COLO668 (cell line): ENCODE data around the gene PIMREG.
"Not testable (repeated sequence)": the region's sequence is repeated elsewhere in the genome, so short reads cannot be mapped to it uniquely, and the experiment has no call there.

Source experiments
- DNase-seq: peaks from one replicate; lab custom pipeline; 2025; ENCODE audit not compliant: unreplicated experiment; lab: John Stamatoyannopoulos, UW

The PIMREG gene

DNA sequence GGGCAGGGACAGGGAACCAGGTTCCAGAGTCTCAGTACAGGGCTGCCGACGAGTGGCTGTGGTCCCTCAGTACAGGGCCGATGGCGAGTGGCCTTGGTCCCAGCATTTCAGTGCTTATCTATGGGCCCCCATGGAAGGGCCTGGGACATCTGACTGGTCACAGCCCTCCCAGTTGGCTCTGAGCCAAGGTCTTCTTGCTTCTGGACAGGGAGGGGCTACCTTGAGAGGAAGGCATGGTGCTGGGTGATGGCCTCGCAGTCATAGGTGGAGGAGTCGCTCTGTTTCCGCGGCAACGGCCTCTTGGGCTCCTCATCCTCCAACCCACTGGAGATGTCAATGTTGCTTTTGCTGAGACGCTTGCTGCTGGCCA, 32.5 kb downstream of the PIMREG start:
- DNase-seq, result no peak

DNA sequence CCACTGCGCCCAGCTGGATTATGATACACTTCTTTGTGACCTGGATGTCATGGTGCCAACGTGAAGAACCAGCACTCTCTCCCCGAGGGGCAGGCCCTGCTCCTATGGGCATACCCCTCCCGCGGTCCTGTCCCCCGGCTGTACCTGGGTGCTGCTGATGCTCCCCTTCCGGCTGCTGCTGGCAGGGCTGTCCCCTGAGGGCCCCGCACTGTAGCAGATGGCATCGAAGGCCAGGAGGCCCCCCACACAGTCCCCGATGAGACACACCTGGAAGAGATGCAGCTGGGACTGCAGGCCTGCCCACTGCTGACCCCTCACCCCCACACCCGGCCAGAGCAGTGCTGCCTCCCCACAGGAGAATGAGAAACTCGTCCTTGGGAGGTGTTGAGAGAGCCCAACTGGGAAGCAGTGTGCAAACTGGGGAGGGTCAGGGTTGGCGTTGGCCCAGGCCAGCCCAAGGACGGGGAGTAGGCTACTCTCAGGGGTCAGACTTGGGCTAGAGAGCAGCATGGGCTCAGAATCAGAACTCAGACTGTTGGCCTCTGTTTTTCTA, 33.7 kb downstream of the PIMREG start:
- DNase-seq, result no peak

DNA sequence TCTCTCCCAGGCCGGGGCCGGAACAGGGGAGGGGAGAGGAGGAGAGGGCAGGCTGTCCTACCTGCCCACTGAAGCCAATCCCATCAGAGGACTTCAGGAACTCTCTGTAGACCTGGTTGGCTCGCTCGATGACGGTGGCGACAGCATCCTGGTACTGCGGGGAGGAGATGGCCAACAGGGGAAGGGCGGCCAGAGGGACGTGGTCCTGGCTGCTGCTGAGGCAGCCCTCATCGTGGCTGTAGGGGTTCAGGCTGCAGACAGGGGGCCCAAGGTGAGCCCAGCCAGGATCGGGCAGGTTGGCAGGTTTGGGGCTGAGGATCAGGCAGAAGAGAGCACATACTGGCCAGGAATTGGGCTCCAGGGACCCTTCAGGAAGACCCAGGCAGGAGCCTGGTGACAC, 34.2 kb downstream of the PIMREG start:
- no peak for DNase-seq

DNA sequence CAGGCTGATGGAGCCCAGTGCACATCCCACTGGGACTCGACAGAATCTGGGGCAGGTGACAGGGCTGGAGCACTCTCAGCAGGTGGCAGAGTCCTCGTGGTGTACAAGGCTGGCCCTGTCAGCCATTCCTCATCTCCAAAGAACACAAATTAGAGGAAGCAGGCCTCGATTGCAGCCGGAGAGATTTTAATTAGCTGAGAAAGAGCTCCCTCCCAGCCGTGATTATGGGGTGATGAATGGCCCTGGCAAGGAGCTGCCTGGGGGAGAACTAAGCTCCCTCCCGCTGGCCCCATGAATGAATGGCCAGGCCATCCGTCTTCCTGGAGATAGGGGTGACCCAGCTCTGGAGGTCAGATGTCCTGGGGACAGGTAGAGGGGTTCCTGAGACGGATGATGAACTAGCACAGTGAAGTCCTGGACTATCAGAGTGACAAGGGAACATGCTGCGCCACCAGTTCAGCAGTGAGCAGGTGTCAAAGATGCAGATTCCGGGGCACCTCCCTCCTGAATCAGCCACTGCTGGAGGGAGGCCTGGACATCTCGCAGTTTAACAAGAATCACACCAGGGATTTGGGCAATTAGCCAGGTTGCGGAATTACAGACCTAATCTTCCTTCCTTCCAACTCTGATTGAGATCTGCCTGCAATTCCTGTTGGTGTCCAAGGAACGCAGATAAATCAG, 35.5 kb downstream of the PIMREG start:
- no peak for DNase-seq

DNA sequence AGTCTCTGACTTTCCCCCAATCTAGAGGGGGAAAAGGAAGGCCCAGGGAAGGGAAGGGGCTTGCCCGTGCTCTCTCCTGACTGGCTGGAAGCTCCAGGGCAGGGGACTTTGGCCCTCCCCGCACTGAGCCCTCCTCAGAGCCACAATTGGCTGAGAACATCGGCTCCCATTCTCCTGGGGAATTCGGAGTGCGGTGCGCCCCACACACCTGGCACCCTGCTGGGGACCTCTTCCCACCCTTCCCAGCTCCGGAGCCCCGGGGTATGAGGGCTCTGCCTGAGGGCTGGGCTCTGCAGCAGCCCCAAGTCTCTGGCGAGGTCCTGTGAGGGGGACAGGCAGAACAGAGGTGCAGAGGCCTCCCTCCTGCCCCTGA, 36.0 kb downstream of the PIMREG start:
- no peak for DNase-seq

DNA sequence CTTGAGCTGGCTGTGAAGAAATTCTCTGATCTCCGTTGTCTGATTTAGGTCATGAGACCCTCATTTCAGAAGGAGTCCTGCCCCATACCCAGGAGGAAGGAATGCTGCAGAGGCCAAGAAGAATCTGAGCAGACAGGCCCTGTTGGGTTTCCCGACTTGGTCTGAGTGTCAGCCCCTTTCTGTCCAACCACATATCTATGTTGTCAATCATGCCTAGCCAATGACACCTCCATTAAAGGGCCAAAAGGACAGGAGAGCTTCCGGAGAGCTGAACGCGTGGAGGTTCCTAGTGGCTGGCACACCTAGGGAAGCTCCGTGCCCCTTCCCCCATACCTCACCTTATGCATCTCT, 37.8 kb downstream of the PIMREG start:
- no peak for DNase-seq

DNA sequence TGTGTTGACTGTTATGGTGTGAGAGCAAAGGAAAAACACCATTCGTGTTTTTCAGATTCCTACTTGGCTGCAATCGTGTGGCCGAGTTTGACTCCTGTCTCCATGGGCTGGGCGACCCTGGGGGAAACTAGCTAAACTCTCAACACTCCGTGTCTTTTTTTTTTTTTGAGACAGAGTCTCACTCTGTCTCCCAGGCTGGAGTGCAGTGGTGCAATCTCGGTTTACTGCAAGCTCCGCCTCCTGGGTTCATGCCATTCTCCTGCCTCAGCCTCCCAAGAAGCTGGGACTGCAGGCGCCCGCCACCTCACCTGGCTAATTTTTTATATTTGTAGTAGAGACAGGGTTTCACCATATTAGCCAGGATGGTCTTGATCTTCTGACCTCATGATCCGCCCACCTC, 38.5 kb downstream of the PIMREG start:
- not testable (repeated sequence) for DNase-seq

DNA sequence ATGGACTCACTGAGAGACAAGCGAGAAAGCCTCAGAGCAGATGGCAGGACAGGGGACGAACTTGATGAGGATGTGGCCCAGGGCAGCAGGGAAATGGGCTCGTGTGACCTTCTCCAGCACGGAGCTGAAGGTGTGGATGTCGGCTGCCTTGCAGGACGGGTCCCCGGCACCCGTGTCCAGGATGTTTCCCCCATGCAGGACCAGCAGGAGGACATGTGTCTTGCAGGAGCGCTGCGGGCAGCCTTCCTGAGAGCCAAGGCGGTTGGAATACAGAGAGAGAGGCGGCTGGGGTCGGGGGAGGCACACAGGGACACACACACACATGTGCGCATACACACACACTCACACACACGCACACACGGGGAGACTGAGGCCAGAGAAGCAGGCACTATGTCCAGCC, 39.3 kb downstream of the PIMREG start:
- DNase-seq, result no peak

DNA sequence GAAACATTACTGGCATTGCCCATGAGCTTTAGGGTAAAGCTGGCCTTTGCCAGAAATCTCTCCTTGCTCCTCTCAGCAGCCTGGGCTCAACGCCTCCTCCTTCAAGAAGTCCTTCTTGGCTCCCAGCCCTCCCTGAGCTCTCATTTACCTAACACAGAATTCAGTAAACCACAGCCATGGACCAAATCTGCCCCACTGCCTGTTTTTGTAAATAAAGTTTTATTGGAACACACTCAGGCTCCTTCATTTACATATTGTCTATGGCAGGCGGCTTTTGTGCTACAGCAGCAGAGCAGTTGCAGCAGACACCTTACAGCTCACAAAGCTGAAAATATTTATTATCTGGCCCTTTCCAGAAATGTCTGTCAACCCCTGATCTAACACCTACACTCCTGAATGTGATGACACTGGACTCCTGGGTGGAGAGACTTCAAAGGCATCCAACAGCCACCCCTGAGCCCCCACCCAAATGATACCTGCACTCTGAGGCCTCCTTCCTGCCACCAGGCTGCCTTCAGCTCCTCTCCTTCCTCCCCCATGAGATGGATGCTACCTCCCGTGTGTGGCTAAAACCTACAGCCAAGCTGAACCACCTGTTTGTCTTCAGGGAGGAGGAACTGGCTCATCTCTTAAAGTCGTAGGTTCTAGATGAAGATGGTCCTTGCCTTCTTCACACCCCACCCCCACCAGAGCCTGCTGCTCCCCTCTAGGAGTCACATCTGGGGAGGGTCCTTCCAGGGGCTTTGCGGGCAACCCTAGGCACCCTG, 41.6 kb downstream of the PIMREG start:
- no peak for DNase-seq

DNA sequence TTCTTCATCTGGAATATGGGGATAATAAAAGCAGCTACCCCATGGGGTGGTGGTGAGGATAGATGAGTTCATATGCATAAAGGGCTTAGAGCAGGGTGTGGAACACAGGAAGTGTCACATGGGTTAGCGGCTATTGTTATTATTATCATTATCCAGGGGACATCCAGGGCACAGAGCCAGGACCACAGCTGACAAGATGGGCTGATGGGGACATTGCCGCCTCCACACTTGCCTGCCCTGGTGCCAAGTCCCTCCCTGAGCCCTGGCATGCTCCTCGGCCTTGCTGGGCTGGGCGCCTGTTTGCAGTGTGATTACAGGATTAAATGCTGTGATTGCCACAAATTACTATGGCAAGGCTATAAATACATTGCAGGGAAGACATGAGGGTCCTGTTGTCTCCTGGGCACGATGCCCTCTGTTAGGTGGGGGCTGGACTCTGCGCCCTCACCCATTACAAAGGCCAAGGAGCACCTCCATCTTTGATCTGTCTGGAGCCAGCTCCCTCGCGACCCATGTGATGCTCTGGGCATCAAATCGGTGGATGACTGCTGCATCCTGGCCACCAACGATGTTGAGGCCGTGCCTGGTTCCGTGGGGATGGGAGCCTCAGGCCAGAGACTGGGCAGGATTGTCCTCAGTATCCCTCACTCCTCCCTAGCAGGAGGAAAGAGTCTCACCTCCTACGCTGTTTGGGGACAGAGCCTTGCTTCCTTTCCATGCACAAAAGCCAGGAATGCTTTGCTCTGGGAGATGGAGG, 43.2 kb downstream of the PIMREG start:
- DNase-seq, result no peak

DNA sequence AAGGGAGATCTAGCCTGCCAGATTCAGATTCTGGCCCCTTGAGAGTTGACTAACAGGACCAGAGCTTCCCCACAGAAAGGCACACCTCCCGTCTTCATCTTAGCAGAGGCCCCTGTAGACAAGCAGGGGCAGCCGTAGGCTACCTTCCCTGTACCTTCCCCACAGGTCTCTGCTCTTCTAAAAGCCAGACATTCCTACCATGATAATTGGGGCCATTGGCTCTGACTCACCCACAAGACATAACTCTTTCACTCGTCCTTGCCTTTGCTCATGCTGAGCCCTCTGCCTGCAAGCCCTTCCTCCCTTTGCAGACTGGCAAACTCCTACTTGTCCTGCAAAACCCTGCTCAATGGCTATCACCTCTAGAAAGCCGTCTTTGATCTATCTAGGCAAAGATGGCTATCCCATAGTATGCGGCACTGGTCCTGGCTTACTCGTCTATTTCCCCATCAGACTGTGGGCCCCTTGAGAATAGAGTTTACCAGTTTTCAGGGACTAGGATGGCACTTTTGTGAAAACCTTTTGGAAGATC, 43.8 kb downstream of the PIMREG start:
- DNase-seq, result no peak

DNA sequence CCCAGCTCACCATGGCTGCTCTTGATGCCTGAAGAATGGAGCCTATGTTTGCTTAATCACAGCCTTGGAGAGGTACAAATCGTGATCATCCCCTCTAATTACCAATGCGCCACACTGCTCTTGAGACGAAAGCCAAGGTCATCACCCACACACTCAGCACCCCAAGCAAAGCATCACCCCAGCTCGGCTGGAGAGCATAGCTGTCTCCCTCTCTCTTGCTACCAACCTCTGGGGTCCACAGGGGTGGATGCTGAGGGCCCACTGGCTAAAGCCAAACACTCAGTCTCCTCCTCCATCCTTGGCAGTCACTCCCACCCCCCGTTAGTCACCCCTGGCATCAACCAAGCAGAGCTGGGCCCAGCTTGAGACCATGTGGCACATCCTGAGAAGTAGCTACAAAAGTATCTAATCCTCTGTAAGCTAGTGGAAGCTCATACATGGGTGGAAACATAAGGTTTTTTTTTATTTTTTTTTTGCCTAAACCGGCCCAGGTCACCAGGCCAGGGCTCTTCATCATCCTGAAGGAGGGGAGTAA, 44.8 kb downstream of the PIMREG start:
- DNase-seq, result no peak

DNA sequence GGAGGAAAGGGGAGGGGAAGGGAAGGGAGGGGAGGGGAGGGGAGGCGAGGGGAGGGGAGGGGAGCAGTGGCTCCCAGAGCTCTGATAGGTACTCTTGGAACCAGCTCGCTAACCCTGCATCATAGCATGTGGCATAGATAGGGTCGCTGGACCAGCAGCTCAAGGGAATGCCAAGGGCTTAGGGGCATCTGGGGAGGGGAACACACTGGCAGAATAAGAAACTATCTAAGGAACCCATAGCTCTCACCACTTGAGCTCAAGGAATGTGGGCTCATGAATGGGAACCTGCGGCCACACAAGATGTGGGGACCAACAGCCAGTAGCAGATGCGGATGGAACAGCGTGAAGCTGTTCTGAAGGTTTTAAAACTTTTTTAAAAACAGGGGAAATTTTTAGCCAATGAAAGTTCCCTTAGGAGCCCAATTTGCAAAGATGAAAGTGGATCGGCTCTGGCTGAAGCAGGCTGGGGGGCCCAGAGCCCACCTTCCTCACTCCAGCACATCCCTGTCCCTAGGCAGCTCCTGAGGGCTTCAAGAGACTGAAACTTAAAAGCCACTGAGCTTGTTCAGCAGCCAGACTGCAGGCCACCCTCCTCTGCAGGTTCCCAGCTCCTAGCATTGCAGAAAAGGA, 46.9 kb downstream of the PIMREG start:
- DNase-seq, result no peak

DNA sequence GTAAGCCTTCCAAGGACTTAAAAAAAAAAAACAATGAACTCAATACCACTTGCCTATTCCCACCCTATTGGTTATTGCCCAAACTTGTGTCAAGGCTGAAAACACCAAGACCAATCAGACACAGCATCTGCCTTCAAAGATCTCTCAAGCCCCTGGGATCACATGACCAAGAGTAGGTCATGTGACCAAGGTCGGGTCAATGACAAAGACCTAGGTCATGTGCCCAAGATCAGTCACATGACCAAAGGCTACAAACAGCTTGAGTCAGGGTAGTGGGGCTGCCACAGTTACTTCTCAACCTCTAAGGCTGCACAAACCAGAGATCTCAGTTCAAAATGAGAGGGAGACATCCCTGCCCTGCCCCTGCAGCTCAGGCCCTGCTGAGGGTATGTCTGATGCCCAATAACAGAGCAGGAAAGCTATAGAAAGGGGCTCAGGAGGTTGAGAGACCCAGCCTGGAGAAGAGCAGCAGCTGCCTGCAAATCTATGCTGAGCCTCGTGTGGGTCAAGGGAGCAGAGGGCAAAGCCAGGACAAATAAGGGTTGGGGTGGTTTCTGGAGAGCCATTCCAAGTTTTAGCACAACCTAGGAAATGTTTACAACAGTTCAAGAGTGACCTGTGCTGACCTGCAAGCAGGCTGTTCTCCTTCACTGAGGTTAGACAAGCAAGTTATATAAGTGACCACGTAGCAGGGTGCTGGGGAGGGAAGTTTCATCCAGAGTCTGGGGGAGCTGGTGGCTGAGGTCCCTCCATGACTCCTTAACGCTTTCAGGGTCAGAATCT, 48.8 kb downstream of the PIMREG start:
- no peak for DNase-seq

DNA sequence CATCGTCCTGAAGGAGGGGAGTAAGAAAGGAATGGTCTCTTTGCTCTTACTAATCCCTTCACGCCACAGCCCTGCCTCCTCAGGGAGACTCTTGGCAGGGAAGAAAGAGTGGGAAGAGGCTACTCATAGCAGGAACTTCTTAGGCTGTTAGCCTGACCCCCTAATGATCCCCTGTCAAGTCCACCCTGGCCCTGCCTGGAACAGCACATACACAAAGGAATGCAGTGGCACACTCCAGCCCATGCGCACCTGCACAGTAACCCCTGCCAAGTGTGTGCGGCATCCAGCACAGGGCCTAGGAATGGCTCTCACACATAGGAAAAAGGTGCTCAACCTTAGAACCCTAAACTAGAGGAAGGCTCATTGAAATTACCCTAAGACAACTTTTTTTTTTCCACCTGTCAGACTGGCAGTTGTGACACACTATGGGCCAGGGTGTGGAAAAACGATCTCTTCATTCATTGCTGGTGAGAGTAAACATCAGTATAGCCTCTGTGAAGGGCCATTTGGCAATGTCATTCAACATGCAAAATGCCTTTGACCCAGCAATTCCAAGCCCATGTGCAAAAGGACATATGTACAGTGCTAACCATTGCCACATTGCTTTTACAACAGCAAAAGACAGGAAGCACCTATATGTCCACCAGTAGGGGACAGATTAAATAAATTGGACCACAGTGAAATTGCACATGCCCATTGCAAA, 50.1 kb downstream of the PIMREG start:
- no peak for DNase-seq

DNA sequence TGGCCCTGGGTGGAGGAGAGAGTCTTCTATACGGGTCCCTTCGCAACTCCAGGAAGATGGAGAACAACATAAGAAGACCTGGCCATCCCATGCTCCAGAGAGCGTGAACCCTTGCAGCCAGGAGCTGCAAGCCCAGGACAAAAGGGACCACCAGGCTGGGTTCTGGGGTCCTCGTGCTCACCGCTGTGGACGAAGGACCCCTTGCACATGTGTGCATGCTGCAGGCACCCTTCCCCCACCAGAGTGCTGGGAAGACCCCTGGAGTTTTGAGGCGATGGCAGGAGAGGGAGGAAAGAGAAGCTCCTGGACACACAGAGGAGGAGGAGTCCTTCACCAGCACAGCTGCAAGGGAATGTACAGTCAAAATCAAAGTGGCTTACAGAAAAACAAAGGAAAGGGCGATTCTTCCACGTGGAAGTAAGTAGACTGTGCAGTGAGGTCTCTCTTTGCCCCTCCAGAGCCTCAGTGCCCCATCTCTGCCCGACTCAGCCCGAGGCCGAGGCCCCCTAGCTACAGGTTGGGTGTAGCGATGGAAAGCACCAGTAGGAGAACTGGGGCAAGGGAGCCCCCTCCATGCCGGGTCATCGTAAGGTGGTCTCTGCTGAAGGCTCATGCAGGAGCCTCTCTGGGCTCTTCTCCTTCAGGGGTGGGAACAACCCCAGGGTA, 51.3 kb downstream of the PIMREG start:
- DNase-seq, result no peak

DNA sequence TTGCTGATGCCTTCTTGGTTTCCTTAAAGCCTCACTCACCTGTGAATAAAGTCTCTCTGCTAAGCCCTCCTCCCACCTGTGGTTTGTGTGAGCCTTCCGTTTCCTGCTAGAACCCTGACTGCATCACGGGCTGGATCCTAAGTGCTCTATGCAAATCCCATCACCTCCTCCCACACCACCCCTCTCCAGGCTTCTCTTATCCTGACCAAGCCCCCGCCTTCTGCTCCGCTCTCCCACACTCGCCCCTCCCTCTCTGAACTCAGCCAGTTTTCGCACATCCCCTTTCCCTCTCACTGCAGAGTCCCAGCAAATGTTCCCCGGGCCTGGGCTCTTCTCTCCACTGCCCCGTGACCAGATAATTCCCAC, 51.8 kb downstream of the PIMREG start:
- DNase-seq, result no peak

DNA sequence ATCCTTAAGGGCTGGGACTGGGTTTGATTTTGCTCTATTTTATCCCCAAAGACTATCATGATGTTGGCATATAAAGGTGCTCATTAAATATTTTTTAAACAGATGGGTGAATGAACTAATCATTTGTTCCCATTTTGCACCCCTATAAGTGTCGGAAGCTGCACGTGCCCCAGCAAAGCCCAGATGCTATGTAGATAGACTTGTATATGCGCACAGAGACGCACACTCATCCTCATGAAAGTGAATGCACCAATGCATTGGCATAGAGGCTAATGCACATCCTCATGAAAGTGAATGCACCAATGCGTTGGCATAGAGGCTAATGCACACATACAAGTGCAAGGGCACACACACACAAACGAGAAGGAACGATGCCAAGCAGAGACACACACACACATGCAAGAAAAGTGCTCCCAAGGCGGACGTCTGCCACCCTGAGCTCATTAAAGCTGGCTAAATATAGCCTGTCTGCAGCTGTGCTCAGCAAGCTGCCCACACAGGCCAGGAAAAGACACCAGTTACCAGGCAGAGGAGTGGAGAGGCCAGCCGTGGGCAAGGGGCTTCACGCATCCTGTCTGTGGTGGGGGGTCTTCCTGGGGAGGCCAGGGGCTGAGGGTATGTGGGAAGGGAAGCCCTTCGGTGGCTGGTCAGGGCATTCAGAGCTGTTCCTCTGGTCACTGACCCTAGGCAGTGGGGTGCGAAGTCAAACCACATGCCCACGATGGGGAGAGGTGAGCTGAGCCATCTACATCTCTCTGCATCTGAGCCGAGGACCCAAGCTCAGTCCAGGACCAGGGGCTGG, 52.6 kb downstream of the PIMREG start:
- no peak for DNase-seq
